Vagina (tissue), 2 donors: ENCODE data around the gene BMP8B.

Experiments
- POLR2A ChIP-seq, 2 donors: fragments of 450-650 bp; IDR thresholded peaks; one replicate each; pipeline ENCODE4 v1.6.1; 2017; ENCODE audit warnings: antibody characterized with exemption in 2 of 2, mild to moderate bottlenecking in 2 of 2, moderate library complexity in 2 of 2
- POLR2AphosphoS5 ChIP-seq, 2 donors: sonication (generic); formaldehyde crosslinking; IDR thresholded peaks; one replicate each; pipeline ENCODE4 v1.9.0; 2017; ENCODE audit warnings: antibody characterized with exemption in 2 of 2, mild to moderate bottlenecking in 2 of 2, low read depth in 1 of 2; ENCODE audit not compliant: insufficient read depth in 1 of 2
- TF ChIP-seq, protein P1 (sequence below), 3 experiments: fragments of 450-650 bp in 2 of 3; fragments of 200-600 bp in 1 of 3; sonication (generic) in 1 of 3; IDR thresholded peaks; one replicate each; pipeline ENCODE4 v1.5.1; 2017 to 2019; ENCODE audit warnings: antibody characterized with exemption in 3 of 3, mild to moderate bottlenecking in 2 of 3, moderate library complexity in 2 of 3

GRCh38 chr1:39781349-39781715 lies 7.3 kb downstream of the BMP8B start:
- TF ChIP-seq, protein P1, sequence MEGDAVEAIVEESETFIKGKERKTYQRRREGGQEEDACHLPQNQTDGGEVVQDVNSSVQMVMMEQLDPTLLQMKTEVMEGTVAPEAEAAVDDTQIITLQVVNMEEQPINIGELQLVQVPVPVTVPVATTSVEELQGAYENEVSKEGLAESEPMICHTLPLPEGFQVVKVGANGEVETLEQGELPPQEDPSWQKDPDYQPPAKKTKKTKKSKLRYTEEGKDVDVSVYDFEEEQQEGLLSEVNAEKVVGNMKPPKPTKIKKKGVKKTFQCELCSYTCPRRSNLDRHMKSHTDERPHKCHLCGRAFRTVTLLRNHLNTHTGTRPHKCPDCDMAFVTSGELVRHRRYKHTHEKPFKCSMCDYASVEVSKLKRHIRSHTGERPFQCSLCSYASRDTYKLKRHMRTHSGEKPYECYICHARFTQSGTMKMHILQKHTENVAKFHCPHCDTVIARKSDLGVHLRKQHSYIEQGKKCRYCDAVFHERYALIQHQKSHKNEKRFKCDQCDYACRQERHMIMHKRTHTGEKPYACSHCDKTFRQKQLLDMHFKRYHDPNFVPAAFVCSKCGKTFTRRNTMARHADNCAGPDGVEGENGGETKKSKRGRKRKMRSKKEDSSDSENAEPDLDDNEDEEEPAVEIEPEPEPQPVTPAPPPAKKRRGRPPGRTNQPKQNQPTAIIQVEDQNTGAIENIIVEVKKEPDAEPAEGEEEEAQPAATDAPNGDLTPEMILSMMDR (IDR thresholded peaks at IDR 0.05), result no peak
- TF ChIP-seq POLR2A (IDR thresholded peaks at IDR 0.05), result no peak
- TF ChIP-seq POLR2AphosphoS5 (IDR thresholded peaks at IDR 0.05; ENCODE audit: insufficient read depth in 1 of 2, low read depth in 1 of 2), result no peak
